Erythroblast (primary cell): Measurements from ENCODE around the gene SPACA6.

Source experiments
- GATA1 ChIP-seq: IDR thresholded peaks from 2 replicates; pipeline ENCODE4 v1.6.1; 2011; ENCODE audit warnings: low read depth, mild to moderate bottlenecking, control low read depth, low read length, moderate library complexity
- POLR2A ChIP-seq: IDR thresholded peaks from 2 replicates; pipeline ENCODE4 v1.6.1; 2011; ENCODE audit warnings: mild to moderate bottlenecking, low read length

- TF ChIP-seq POLR2A = no peak
- no peak for TF ChIP-seq GATA1
Measured at GRCh38 chr19:51664131-51664530, 29.0 kb upstream of the SPACA6 start.
